Transverse colon (tissue), 4 donors: ENCODE measurements around the gene FOLH1. TPM values are rescaled to one million over a fixed set of nuclear protein-coding genes. Genes with fewer than 3 reads are reported as not detected.
"Not testable (repeated sequence)": the region's sequence is repeated elsewhere in the genome, so short reads cannot be mapped to it uniquely, and the experiment has no call there.

Experiments
- DNase-seq: peaks from one replicate; pipeline ENCODE4 v3.0.0-alpha.2; 2019
- H3K27ac ChIP-seq, 4 donors: fragments of 200-600 bp; sonication (generic); 2 replicates each; pipeline ENCODE4 v1.5.1; 2016 to 2018; ENCODE audit warnings: inconsistent platforms in 4 of 4
- H3K27me3 ChIP-seq: fragments of 200-600 bp; sonication (generic); 2 replicates; pipeline ENCODE4 v1.5.1; 2017; ENCODE audit warnings: inconsistent platforms
- H3K36me3 ChIP-seq, 4 donors: fragments of 200-600 bp; sonication (generic); 2 replicates each; pipeline ENCODE4 v1.5.1; 2017 to 2019; ENCODE audit warnings: inconsistent platforms in 4 of 4
- H3K4me1 ChIP-seq, 4 donors: fragments of 200-600 bp; sonication (generic); 2 replicates each; pipeline ENCODE4 v1.5.1; 2017 to 2020; ENCODE audit warnings: inconsistent platforms in 4 of 4
- H3K4me3 ChIP-seq, 4 donors: fragments of 200-600 bp; sonication (generic); 1 replicate in 1 of 4; 2 replicates in 3 of 4; pipeline versions ENCODE4 v1.5.1 to v1.6.1; 2017 to 2019; ENCODE audit warnings: inconsistent platforms in 4 of 4
- H3K9me3 ChIP-seq, 2 donors: fragments of 200-600 bp; sonication (generic); 2 replicates each; pipeline ENCODE4 v1.5.1; 2017 to 2019; ENCODE audit warnings: inconsistent platforms in 2 of 2
- CTCF ChIP-seq, 5 experiments: fragments of 200-600 bp in 3 of 5; fragments of 450-650 bp in 2 of 5; sonication (generic) in 3 of 5; IDR thresholded peaks; 1 replicate in 2 of 5; 2 replicates in 3 of 5; pipeline ENCODE4 v1.5.1; 2016 to 2017; ENCODE audit warnings: antibody characterized with exemption in 5 of 5, inconsistent platforms in 3 of 5, mild to moderate bottlenecking in 2 of 5, moderate library complexity in 1 of 5
- EP300 ChIP-seq: sonication (generic); formaldehyde crosslinking; IDR thresholded peaks from one replicate; pipeline ENCODE4 v1.6.1; 2017; ENCODE audit warnings: antibody characterized with exemption, low read depth
- POLR2A ChIP-seq: fragments of 450-650 bp; IDR thresholded peaks from one replicate; pipeline ENCODE4 v1.6.1; 2016; ENCODE audit warnings: antibody characterized with exemption, mild to moderate bottlenecking, moderate library complexity
- POLR2AphosphoS5 ChIP-seq, 3 donors: sonication (generic); formaldehyde crosslinking; IDR thresholded peaks; one replicate each; pipeline ENCODE4 v1.6.1; 2016; ENCODE audit warnings: antibody characterized with exemption in 3 of 3
- WGBS, 2 donors: methylation state at CpG; one replicate each; pipeline ENCODE4 v1.1.5; 2018; ENCODE audit warnings: low coverage in 1 of 2; 5-methylcytosine and 5-hydroxymethylcytosine counted together
- in situ Hi-C, 4 donors: fragments of 200-750 bp; cut with MboI; loops; one replicate each; pipeline versions ENCODE4 v1.15.0 to v1.15.1; 2017; ENCODE audit warnings: low sequenced_read_pairs in 3 of 4, low pct_ligation_motif_present in 1 of 4, low pct_unique_long_range_greater_than_20kb in 1 of 4
- intact Hi-C: fragments of 100-400 bp; cut with DNase I; formaldehyde crosslinking; loops from one replicate; pipeline ENCODE4 v1.15.1; 2023; ENCODE audit warnings: low total_unique reads
- total RNA-seq, 4 donors: library from RNA; depleted of rRNA; stranded (reverse); fragments of >200 nt; gene quantifications; one replicate each; pipeline ENCODE4 v1.1.0, GENCODE V29; 2016

The FOLH1 gene
- total RNA-seq, 4 donors from 2014 or later, result 0.14 TPM; not detected in 3

GRCh38 chr11:49230001-49230400, 21.6 kb upstream of the FOLH1 start:
- 56 to 66% methylated on average over 3 of the region's 3 CpGs for WGBS, 2 donors
- in situ Hi-C loops, result not testable (repeated sequence)

GRCh38 chr11:49229136-49229535, 20.7 kb upstream of the FOLH1 start:
- DNase-seq, H3K9me3 ChIP-seq, intact Hi-C loops, H3K4me3 ChIP-seq, H3K4me1 ChIP-seq, in situ Hi-C loops, H3K27ac ChIP-seq, H3K27me3 ChIP-seq, H3K36me3 ChIP-seq: not testable (repeated sequence)
- peak in 2 of 5 experiments; percentile 3 to 26 for TF ChIP-seq CTCF (IDR thresholded peaks at IDR 0.05)
- WGBS, 2 donors, result 69 to 71% methylated on average over 2 of the region's 2 CpGs

More at GRCh38 chr11:49230001-49230400, 21.6 kb upstream of the FOLH1 start:
- H3K36me3 ChIP-seq, H3K9me3 ChIP-seq, H3K27me3 ChIP-seq, H3K27ac ChIP-seq, H3K4me1 ChIP-seq, H3K4me3 ChIP-seq, DNase-seq, intact Hi-C loops: not testable (repeated sequence)

- DNase-seq, H3K4me3 ChIP-seq, H3K4me1 ChIP-seq, H3K36me3 ChIP-seq, H3K27me3 ChIP-seq, H3K9me3 ChIP-seq, in situ Hi-C loops, intact Hi-C loops, H3K27ac ChIP-seq: not testable (repeated sequence)
- 61 to 70% methylated on average over 7 to 8 of the region's 8 CpGs for WGBS, 2 donors
These were observed 16.9 kb upstream of the FOLH1 start for GRCh38 chr11:49225255-49225785.

GRCh38 chr11:49221112-49221511, 12.7 kb upstream of the FOLH1 start:
- in situ Hi-C loops (no loop called here), intact Hi-C loops (loop anchor here (5.0 kb wide), 1 partner anchor 129 kb away; no protein-coding TSS in a partner anchor)
- Histone ChIP-seq H3K27ac (no peak overlapping the region), H3K9me3 (no peaks in the 10 kb centered on the region), H3K4me1 (no peaks in the 10 kb centered on the region), H3K4me3 (no peak overlapping the region), H3K36me3 (no peaks in the 10 kb centered on the region), H3K27me3 (no peaks in the 10 kb centered on the region)
- WGBS, 2 donors, result 85 to 88% methylated on average over 5 of the region's 5 CpGs
- no peak for DNase-seq
- TF ChIP-seq POLR2AphosphoS5 (IDR thresholded peaks at IDR 0.05), result no peak
- TF ChIP-seq POLR2A, result no peak

GRCh38 chr11:49213026-49213560, 4.7 kb upstream of the FOLH1 start:
- Histone ChIP-seq H3K27me3 (peaks cover 31% of the 10 kb centered on the region), H3K9me3 (no peaks in the 10 kb centered on the region), H3K4me3 (no peak overlapping the region), H3K4me1 (peaks cover 0 to 7% (median 4%) of the 10 kb centered on the region in 4 donors), H3K36me3 (no peaks in the 10 kb centered on the region), H3K27ac (no peak overlapping the region)
- WGBS, 2 donors, result 45 to 65% methylated on average over 2 of the region's 2 CpGs
- intact Hi-C loops, result no loop called here
- in situ Hi-C loops, result no loop called here
- no peak for DNase-seq
- TF ChIP-seq EP300 (no peak), POLR2A (no peak), CTCF (IDR thresholded peaks at IDR 0.05) (no peak), POLR2AphosphoS5 (IDR thresholded peaks at IDR 0.05) (no peak)

- H3K27ac ChIP-seq, intact Hi-C loops, H3K4me3 ChIP-seq, H3K36me3 ChIP-seq, H3K9me3 ChIP-seq, in situ Hi-C loops, DNase-seq, H3K4me1 ChIP-seq: not testable (repeated sequence)
- peaks cover 60% of the 10 kb centered on the region for H3K27me3 ChIP-seq
- WGBS, 2 donors, result 56 to 71% methylated on average over 6 of the region's 6 CpGs
These were observed 1.4 kb downstream of the FOLH1 start for GRCh38 chr11:49206999-49207398.
